ENCODE results near the gene MS4A5.
"Not testable (repeated sequence)": the region's sequence is repeated elsewhere in the genome, so short reads cannot be mapped to it uniquely, and the experiment has no call there.

The MS4A5 gene, protein sequence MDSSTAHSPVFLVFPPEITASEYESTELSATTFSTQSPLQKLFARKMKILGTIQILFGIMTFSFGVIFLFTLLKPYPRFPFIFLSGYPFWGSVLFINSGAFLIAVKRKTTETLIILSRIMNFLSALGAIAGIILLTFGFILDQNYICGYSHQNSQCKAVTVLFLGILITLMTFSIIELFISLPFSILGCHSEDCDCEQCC

GRCh38 chr11:60429272-60429671 lies at the start of gene MS4A5:
MS4A5 (plus strand) TSS chr11:60429572; CDS start chr11:60429675, 103 bp downstream.
- DNase-seq: no peak

- peak; percentile 65 for DNase-seq
Measured at GRCh38 chr11:60389279-60389910, 40.0 kb upstream of the MS4A5 start.

DNA sequence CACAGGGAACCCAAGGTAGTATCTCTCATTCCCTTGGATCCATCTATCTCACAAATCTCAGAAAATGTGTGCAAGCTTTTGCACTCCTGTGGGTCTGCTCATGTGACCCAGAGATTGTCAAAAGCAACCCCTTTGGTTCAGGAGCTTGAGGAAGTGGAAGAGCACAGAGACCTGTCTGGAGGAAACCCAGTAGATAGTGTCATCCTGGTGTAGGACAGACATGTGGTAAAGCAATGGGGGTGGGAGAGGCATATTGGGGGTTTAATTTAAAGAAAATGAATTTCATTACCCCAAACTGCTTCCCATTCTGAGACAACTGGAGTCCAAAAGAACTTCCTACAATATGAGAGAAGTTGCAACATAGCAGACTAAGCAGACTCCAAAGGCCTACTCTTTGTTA lies 39.0 kb upstream of the MS4A5 start:
- no peak for DNase-seq

DNA sequence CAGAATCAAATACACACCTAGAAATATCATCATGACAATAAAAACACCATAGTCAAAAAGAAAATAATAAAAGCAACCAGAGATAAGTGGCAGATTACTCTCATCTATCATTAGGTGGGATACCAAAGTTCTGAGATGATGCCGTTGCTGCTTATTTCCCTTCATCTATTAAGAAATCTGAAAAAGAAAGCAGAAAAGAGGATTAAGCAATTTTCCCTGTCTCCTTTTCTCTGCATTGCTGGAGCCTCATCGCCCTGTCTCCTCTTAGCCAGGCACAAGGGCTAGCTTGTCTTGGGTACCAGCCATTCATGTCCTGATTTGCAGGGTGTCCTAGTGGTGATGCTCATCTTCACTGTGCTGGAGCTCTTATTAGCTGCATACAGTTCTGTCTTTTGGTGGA lies 37.0 kb upstream of the MS4A5 start:
- no peak for DNase-seq

GRCh38 chr11:60393016-60393415 lies 36.4 kb upstream of the MS4A5 start:
- no peak for DNase-seq

- DNase-seq: no peak
Measured at GRCh38 chr11:60394666-60395380, 34.5 kb upstream of the MS4A5 start.

DNA sequence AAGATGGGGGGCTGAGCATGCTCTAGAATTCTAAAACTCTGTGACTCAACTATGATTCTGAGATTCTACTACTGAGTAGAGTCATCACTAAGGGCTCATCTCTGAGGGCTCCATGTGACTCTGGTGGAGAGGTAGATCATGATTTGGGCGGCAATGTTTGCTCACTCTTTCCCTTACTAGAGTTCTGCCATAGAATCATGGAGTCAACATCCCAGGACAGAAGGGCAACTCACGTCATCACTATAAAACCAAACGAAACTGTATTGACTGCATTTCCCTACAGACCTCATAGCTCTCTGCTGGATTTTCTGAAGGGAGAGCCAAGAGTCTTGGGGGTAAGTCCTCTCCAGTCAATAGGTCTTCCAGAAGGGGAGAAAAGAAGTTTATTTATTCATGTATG lies 33.0 kb upstream of the MS4A5 start, which contains the start of gene MS4A14:
MS4A14 (plus strand) TSS at position 78 of the 400 bp plus-strand sequence; CDS start at position 198, 120 bp downstream.
- no peak for DNase-seq

DNA sequence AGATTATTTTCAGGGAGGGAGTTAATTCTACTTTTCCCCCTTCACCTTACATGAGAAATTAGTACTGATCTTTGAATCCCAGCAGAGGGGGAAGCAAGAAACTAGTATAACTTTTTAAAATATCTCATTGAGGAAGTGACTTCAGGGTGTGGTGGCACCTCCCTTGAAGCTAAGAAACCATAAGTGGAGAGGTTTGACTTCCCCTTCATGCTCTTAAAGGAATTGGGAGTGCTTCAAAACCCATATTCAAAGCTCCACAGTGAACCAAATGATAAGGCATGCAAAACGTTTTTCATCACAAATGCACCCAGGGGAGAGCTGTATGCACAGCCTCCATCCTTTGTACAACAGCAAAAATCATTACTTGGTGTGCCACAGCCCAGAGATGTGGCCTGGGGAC lies 32.6 kb upstream of the MS4A5 start:
- peak; percentile 44 for DNase-seq

GRCh38 chr11:60420015-60420414 lies 9.4 kb upstream of the MS4A5 start:
- DNase-seq: no peak

- DNase-seq: no peak
Measured at GRCh38 chr11:60422609-60423008, 6.8 kb upstream of the MS4A5 start.

DNA sequence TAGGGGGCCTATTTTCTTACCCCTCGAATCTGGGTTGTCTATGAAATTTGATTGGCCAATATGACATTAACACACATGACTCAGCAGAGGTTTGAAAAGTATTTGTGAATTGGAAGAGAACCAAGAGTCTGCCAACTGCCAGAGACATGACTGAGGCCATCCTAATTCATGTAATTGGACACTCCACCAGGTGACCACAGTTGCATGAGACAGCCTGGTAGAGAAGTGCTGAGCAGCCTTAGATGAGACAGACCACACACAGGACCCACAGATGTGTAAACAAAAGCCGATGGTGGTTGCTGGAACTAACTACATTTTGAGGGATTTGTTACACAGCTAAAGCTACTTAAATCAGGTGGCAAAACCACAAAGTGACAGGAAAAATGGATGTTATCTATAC lies 855 bp upstream of the MS4A5 start:
- DNase-seq: no peak

DNA sequence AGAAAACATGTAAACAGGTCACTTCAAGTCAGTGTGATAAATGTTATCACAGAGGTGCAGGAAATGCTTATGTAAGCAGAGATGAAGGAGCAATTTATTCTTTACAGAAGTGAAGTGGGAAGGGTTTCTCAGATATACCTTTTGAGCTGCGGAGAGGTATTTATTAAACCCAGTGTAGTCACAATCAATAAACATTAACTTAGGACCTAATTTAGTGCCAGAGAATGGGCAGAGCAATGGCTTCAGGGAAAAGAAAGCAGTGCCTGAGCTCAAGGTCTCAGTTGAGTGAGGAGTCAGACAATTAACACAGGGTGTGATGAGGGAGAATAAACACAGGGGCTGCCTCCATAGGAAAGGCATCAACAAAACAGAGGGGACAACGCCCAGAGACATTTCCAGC lies 1.9 kb downstream of the MS4A5 start:
- DNase-seq: no peak

DNA sequence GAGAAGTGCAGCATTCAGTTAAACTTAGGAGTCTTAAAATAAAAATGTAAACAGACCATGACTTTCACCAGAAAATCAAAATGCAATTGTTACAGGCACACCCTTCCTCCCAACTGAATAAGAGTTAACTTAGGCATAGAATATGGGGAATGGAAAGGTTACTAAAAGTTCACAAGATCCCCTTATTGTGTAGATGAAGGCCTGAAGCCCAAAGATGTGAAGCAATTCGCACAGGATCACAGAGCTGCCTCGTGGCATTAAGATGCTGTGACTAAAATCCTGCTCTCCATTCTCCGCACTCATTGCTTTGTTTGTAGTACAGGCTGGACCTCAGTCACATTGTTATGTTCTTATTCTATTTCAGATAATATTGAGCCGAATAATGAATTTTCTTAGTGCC lies 4.0 kb downstream of the MS4A5 start:
- no peak for DNase-seq

DNA sequence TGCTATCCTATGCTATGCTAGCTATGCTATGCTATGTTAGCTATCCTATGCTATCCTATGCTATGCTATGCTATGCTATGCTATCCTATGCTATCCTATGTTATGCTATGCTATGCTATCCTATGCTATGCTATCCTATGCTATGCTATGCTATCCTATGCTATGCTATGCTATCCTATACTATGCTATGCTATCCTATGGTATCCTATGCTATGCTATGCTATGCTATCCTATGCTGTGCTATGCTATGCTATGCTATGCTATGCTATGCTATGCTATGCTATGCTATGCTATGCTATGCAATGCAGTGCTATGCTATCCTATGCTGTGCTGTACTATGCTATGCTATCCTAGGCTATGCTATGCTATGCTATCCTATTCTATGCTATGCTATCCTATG lies 17.7 kb downstream of the MS4A5 start:
- DNase-seq: no peak

- no peak for DNase-seq
Measured at GRCh38 chr11:60447846-60448245, 18.5 kb downstream of the MS4A5 start.

GRCh38 chr11:60451185-60451584 lies 21.8 kb downstream of the MS4A5 start:
- DNase-seq: not testable (repeated sequence)

DNA sequence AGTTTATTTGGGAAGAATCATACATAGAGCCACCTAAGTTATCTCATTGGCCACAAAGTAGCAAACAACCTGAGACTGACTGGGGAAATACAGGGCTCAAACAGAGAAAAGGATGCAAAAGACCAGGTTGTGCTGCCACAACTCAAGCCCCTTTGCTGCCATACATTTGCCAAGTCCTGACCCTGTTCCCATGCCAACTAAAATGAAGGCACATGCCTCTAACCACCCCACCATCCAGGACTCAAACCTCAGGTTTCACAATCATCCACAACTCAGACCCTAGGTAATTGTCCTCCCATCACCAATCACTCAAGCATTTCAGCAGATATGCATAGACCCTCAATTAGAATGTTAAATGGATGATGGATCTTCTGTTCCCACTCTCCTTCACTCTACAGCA lies 24.8 kb downstream of the MS4A5 start:
- no peak for DNase-seq

DNA sequence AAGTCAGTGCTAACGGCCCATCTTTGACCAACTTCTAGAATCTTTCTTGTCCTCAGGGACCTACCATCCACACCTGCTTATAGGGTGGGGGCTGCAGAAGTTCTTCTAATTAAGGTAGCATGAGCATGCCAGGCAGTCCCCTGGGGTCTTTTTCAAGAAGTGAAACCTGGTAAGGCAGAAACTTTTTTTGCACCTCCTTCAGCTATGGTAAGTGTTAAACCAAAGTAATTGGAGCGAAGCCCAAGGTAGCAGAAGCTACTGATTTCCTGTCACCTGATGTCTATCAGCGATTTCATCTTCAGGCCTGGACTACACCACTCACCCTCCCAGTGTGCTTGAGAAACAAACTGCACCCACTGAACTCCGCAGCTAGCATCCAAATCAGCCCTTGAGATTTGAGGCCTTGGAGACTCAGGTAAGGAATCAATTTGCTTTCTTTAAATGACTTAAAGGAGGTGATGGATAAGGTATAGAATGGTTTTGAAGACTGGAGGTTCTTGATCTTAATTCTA lies 26.2 kb downstream of the MS4A5 start, which contains the start of gene MS4A1:
MS4A1 (plus strand) TSS at position 317 of the 512 bp plus-strand sequence. CDS start 6,528 bp downstream, outside the sequence.
- peak; percentile 82 for DNase-seq

GRCh38 chr11:60457576-60457975 lies 28.2 kb downstream of the MS4A5 start:
- peak; percentile 28 for DNase-seq

DNA sequence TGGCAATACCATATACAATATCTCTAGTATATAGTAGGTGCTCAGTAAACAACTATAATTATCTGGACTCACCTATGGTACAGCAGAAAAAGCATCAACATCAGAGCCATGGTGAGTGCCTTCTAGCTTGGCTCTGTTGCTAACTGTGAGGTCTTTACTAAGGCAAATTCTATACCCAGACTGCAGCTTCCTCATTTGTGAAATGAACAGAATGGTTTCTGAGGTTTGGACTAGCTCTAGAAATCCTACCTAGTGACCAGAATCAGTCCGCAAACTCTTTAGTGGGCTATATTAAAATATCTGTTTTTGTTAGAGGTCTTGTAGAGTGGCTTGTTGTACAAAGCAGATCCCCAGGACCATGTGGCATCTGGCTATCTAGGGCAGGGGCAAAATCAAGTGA lies 30.0 kb downstream of the MS4A5 start:
- DNase-seq: no peak

DNA sequence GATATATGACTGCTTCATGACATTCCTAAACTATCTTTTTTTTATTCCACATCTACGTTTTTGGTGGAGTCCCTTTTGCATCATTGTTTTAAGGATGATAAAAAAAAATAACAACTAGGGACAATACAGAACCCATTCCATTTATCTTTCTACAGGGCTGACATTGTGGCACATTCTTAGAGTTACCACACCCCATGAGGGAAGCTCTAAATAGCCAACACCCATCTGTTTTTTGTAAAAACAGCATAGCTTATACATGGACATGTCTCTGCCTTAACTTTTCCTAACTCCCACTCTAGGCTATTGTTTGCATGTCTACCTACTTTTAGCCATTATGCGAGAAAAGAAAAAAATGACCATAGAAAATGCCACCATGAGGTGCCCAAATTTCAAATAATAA lies 39.5 kb downstream of the MS4A5 start:
- no peak for DNase-seq

DNA sequence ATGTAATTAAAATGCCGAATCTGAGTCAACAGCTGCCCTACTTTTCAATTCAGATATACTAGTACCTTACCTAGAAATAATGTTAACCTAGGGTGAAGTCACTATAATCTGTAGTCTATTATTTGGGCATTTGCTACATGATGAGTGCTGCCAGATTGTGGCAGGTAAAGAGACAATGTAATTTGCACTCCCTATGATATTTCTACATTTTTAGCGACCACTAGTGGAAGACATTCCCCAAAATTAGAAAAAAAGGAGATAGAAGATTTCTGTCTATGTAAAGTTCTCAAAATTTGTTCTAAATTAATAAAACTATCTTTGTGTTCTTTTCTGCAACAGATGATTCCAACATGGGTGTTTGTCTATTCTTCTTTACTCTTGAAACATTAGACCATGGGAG lies 40.4 kb downstream of the MS4A5 start:
- no peak for DNase-seq

GRCh38 chr11:60477035-60477445 lies 47.7 kb downstream of the MS4A5 start:
- DNase-seq: peak; percentile 46

GRCh38 chr11:60482361-60482760 lies 53.0 kb downstream of the MS4A5 start:
- peak; percentile 15 for DNase-seq

All from CD4-positive, alpha-beta T cell treated with Interferon gamma for 1 hour (primary cell).